PC-9 (cell line): ENCODE measurements around the gene LRFN3. TPM values are rescaled to one million over a fixed set of nuclear protein-coding genes. Genes with fewer than 3 reads are reported as not detected.
"Not testable (repeated sequence)": the region's sequence is repeated elsewhere in the genome, so short reads cannot be mapped to it uniquely, and the experiment has no call there.

Source experiments
- BruUV-seq: library from RNA; stranded (reverse); fragments of 400-500 nt; replicated peaks from 2 replicates; lab custom pipeline; 2021; lab: Mats Ljungman, UMichigan
- CTCF ChIA-PET: fragments of 300-600 bp; sonication (Branson Sonifier 250); formaldehyde crosslinking; loops from one replicate; lab custom pipeline; 2022; ENCODE audit warnings: antibody characterized with exemption; lab: Charles Lee
- POLR2A ChIA-PET: fragments of 300-600 bp; sonication (Branson Sonifier 250); formaldehyde crosslinking; loops from one replicate; lab custom pipeline; 2022; ENCODE audit warnings: antibody characterized with exemption; ENCODE audit not compliant: unreplicated experiment; lab: Charles Lee
- DNase-seq, 2 experiments: peaks; one replicate each; pipeline versions ENCODE4 v3.0.0 to v3.0.0-alpha.2; 2015 to 2022; ENCODE audit warnings: mixed read lengths in 1 of 2
- H2AFZ ChIP-seq: fragments of 200-600 bp; sonication (generic); 2 replicates; pipeline ENCODE4 v1.8.1; 2017; ENCODE audit warnings: antibody characterized with exemption
- H3F3A ChIP-seq: fragments of 200-600 bp; sonication (generic); 2 replicates; pipeline ENCODE4 v1.8.1; 2017; ENCODE audit warnings: antibody characterized with exemption, mild to moderate bottlenecking, low read depth; ENCODE audit not compliant: insufficient read depth
- H3K27ac ChIP-seq: fragments of 200-600 bp; sonication (generic); 2 replicates; pipeline ENCODE4 v1.6.1; 2016; ENCODE audit warnings: mixed run types
- H3K27me3 ChIP-seq: fragments of 200-600 bp; sonication (generic); 2 replicates; pipeline ENCODE4 v1.6.1; 2016; ENCODE audit warnings: low read depth, mixed run types; ENCODE audit not compliant: insufficient read depth
- H3K36me3 ChIP-seq: fragments of 200-600 bp; sonication (generic); 2 replicates; pipeline ENCODE4 v1.6.1; 2016; ENCODE audit warnings: low read depth, mixed run types
- H3K4me1 ChIP-seq: fragments of 200-600 bp; sonication (generic); replicated peaks from 2 replicates; pipeline ENCODE4 v1.6.1; 2016; ENCODE audit warnings: mixed run types; ENCODE audit not compliant: insufficient read depth
- H3K4me2 ChIP-seq: fragments of 200-600 bp; sonication (generic); 2 replicates; pipeline ENCODE4 v1.6.1; 2017; ENCODE audit warnings: mixed run types
- H3K4me3 ChIP-seq: fragments of 200-600 bp; sonication (generic); 2 replicates; pipeline ENCODE4 v1.6.1; 2016; ENCODE audit warnings: mixed run types
- H3K79me2 ChIP-seq: fragments of 200-600 bp; sonication (generic); 2 replicates; pipeline ENCODE4 v1.6.1; 2017; ENCODE audit warnings: low read depth, mixed run types
- H3K9me2 ChIP-seq: fragments of 200-600 bp; sonication (generic); 2 replicates; pipeline ENCODE4 v1.8.1; 2017; ENCODE audit warnings: mild to moderate bottlenecking; ENCODE audit not compliant: insufficient read depth
- H3K9me3 ChIP-seq: fragments of 200-600 bp; sonication (generic); 2 replicates; pipeline ENCODE4 v1.8.1; 2016; ENCODE audit warnings: low read depth; ENCODE audit not compliant: insufficient read depth
- H4K20me1 ChIP-seq: fragments of 200-600 bp; sonication (generic); 2 replicates; pipeline ENCODE4 v1.8.1; 2017; ENCODE audit not compliant: insufficient read depth
- EZH2 ChIP-seq: fragments of 200-600 bp; sonication (generic); IDR thresholded peaks from 2 replicates; pipeline ENCODE4 v1.8.0; 2017; ENCODE audit warnings: antibody characterized with exemption, low read depth
- intact Hi-C: fragments of 100-400 bp; cut with micrococcal nuclease; formaldehyde crosslinking; loops from one replicate; pipeline ENCODE4 v1.10.0; 2022; ENCODE audit not compliant: unreplicated experiment
- total RNA-seq: library from RNA; stranded (reverse); gene quantifications from 2 replicates; pipeline ENCODE4 v1.2.3, GENCODE V29; 2021
- TF ChIP-seq, protein P1 (sequence below): fragments of 200-600 bp; sonication (generic); conservative IDR thresholded peaks from 2 replicates; pipeline ENCODE4 v1.6.1; 2017; ENCODE audit warnings: mixed run types, antibody characterized with exemption, mild to moderate bottlenecking, moderate library complexity

Gene LRFN3
- total RNA-seq, 1 experiment from 2014 or later = 10.5 TPM

DNA sequence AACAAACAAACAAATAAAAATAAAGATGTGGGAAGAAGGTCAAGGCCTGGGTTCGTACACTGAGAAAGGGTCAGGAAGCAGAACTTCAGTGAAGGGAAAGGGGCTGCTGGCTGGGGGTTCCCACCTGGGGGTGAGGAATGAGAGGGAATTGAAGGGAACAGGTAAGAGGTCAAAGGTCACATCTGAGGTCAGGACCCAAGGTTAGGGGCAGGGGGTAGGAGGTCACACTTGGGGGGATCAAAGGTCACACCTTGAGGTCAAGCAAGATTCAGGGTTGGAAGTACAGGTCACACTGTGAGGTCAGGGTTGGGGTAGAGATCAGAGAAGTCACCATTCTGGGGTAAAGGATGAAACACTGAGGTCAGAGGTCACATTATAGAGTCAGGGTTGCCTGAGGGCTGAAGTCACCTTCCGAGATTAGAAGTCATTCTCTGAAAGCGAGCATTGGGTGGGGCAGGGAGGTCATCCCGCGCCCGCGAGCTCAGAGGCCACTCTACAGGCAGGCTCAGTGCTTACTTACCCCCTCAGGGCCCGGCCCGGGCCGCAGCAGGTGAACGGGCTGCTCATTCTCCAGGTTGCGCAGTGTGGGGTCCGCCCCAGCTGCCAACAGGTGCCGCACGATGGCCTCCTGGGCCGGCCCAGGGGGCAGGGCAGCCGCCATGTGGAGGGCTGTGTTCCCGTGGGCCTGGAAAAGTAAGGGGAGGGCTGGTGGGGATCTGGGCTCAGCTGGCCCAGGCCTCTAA lies 46.6 kb upstream of the LRFN3 start:
- H3F3A ChIP-seq = no peaks in the 10 kb centered on the region
- intact Hi-C loops = no loop called here
- TF ChIP-seq, protein P1, sequence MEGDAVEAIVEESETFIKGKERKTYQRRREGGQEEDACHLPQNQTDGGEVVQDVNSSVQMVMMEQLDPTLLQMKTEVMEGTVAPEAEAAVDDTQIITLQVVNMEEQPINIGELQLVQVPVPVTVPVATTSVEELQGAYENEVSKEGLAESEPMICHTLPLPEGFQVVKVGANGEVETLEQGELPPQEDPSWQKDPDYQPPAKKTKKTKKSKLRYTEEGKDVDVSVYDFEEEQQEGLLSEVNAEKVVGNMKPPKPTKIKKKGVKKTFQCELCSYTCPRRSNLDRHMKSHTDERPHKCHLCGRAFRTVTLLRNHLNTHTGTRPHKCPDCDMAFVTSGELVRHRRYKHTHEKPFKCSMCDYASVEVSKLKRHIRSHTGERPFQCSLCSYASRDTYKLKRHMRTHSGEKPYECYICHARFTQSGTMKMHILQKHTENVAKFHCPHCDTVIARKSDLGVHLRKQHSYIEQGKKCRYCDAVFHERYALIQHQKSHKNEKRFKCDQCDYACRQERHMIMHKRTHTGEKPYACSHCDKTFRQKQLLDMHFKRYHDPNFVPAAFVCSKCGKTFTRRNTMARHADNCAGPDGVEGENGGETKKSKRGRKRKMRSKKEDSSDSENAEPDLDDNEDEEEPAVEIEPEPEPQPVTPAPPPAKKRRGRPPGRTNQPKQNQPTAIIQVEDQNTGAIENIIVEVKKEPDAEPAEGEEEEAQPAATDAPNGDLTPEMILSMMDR = no peak
- no peak for TF ChIP-seq EZH2
- CTCF ChIA-PET = no interaction called here
- H3K4me1 ChIP-seq = no peaks in the 10 kb centered on the region
- H3K9me2 ChIP-seq = no peaks in the 10 kb centered on the region
- H3K36me3 ChIP-seq = 0 out of 2 replicates have a peak, but pooled peaks cover 6% of the 10 kb centered on the region
- H3K79me2 ChIP-seq = no peaks in the 10 kb centered on the region
- no peaks in the 10 kb centered on the region for H3K27me3 ChIP-seq
- H3K27ac ChIP-seq = no peak overlapping the region
- no peak overlapping the region for H2AFZ ChIP-seq
- H3K4me3 ChIP-seq = no peak overlapping the region
- no peaks in the 10 kb centered on the region for H4K20me1 ChIP-seq
- H3K9me3 ChIP-seq = no peaks in the 10 kb centered on the region
- BruUV-seq = no TSS peak
- no peak overlapping the region for H3K4me2 ChIP-seq
- POLR2A ChIA-PET = no interaction called here
- no peak for DNase-seq

DNA sequence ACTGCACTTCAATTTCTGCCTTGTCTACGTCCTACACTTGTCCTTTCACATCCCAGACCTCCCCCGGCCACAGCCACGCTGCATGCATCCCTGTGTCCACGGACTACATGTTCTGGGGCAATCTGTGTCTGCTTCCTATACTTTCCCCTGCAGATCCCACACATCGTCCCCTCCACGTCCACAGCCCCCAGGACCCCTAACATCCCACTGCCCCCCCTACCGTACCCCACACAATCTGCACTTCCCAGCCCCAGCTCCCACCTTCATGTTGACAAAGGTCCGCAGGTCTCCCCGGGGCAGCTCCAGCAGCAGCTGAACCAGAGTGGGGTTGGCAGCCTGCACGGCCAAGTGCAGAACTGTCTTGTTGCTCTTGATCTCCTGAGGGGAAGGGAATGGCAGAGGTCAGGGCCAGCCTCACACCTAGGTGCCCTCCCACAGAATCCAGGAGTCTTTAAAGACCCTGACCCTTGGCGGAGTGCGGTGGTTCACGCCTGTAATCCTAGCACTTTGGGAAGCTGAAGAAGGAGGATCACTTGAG lies 46.0 kb upstream of the LRFN3 start:
- no peak overlapping the region for H2AFZ ChIP-seq
- no peaks in the 10 kb centered on the region for H3K9me2 ChIP-seq
- POLR2A ChIA-PET = no interaction called here
- no TSS peak for BruUV-seq
- no peak overlapping the region for H3K4me2 ChIP-seq
- H4K20me1 ChIP-seq = no peaks in the 10 kb centered on the region
- no peaks in the 10 kb centered on the region for H3K79me2 ChIP-seq
- no peak for DNase-seq
- intact Hi-C loops = no loop called here
- 0 out of 2 replicates have a peak, but pooled peaks cover 6% of the 10 kb centered on the region for H3K36me3 ChIP-seq
- no peaks in the 10 kb centered on the region for H3F3A ChIP-seq
- TF ChIP-seq, protein P1 = no peak
- no peak for TF ChIP-seq EZH2
- no peak overlapping the region for H3K4me3 ChIP-seq
- CTCF ChIA-PET = no interaction called here
- no peak overlapping the region for H3K27ac ChIP-seq
- no peaks in the 10 kb centered on the region for H3K9me3 ChIP-seq
- H3K4me1 ChIP-seq = no peaks in the 10 kb centered on the region
- no peaks in the 10 kb centered on the region for H3K27me3 ChIP-seq

DNA sequence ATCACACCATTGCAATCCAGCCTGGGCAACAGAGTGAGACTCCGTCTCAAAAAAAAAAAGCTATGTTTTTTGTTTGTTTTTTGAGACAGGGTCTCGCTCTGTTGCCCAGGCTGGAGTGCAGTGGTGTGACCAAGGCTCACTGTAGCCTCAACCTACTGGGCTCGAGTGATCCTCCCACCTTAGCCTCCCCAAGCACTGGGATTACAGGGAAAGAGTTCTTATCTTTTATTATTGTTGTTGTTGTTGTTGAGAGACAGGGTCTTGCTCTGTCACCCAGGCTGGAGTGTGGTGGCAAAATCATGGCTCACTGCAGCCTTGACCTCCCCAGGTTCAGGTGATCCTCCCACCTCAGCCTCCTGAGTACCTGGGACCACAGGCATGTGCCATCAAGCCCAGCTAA lies 44.4 kb upstream of the LRFN3 start:
- H3K27me3 ChIP-seq, intact Hi-C loops, H2AFZ ChIP-seq, H3K4me2 ChIP-seq, H3K27ac ChIP-seq, H3F3A ChIP-seq, H3K9me2 ChIP-seq, DNase-seq, H3K36me3 ChIP-seq, BruUV-seq, H3K4me3 ChIP-seq, H3K9me3 ChIP-seq, H3K79me2 ChIP-seq, H4K20me1 ChIP-seq, H3K4me1 ChIP-seq: not testable (repeated sequence)
- ChIA-PET POLR2A (interaction anchor here (0.6 kb wide), 1 partner anchor 9 kb away, joined by 4 read pairs; no protein-coding TSS in a partner anchor), CTCF (interaction anchor here (0.6 kb wide), 1 partner anchor 21 kb away, joined by 3 read pairs; no protein-coding TSS in a partner anchor)
